Keratinocyte (primary cell): ENCODE results near the gene CSTF1.

Source experiments
- EZH2 ChIP-seq: IDR thresholded peaks from one replicate; pipeline ENCODE4 v1.6.1; 2012; ENCODE audit warnings: inconsistent platforms, mild to moderate bottlenecking, low read length, moderate library complexity
- TF ChIP-seq, protein P1 (sequence below), 3 experiments: IDR thresholded peaks in 1 of 3; conservative IDR thresholded peaks in 1 of 3; optimal IDR thresholded peaks in 1 of 3; 2 replicates in 2 of 3; 3 replicates in 1 of 3; pipeline versions ENCODE3 to v1.5.1; 2011; ENCODE audit warnings: low read length in 3 of 3, mild to moderate bottlenecking in 3 of 3, moderate library complexity in 2 of 3, control low read depth in 1 of 3, inconsistent platforms in 1 of 3; ENCODE audit not compliant: insufficient read depth in 2 of 3; ENCODE audit errors: extremely low read depth in 1 of 3

DNA sequence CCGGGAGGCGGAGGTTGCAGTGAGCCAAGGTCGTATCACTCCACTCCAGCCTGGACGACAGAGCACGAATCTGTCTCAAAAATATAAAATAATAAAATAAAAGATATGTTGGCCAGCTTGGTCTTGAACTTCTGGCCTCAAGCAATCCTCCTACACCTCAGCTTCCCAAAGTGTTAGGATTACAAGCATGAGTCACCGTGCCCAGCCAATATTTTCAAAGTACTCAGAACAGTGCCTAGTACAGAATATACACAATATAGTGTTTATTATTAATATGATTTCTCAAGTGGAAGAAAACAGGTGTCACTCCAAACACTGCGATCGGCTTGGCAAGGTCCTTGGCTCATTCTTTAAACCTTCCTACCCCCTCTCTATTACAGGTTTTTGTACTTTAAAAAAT is 30.5 kb upstream of the CSTF1 start:
- TF ChIP-seq, protein P1, sequence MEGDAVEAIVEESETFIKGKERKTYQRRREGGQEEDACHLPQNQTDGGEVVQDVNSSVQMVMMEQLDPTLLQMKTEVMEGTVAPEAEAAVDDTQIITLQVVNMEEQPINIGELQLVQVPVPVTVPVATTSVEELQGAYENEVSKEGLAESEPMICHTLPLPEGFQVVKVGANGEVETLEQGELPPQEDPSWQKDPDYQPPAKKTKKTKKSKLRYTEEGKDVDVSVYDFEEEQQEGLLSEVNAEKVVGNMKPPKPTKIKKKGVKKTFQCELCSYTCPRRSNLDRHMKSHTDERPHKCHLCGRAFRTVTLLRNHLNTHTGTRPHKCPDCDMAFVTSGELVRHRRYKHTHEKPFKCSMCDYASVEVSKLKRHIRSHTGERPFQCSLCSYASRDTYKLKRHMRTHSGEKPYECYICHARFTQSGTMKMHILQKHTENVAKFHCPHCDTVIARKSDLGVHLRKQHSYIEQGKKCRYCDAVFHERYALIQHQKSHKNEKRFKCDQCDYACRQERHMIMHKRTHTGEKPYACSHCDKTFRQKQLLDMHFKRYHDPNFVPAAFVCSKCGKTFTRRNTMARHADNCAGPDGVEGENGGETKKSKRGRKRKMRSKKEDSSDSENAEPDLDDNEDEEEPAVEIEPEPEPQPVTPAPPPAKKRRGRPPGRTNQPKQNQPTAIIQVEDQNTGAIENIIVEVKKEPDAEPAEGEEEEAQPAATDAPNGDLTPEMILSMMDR (optimal IDR thresholded peaks at IDR 0.05 in 1 of 3, IDR thresholded peaks at IDR 0.05 in 1 of 3, conservative IDR thresholded peaks at IDR 0.05 in 1 of 3; ENCODE audit: extremely low read depth in 1 of 3, insufficient read depth in 2 of 3, low read length in 3 of 3): no peak
- no peak for TF ChIP-seq EZH2
